Fibroblast of skin of right biceps (primary cell): Measurements from ENCODE around the gene SPART.
A peak's percentile ranks its signal among the peaks of the same experiment; 100 is the strongest.
"Not testable (repeated sequence)": the region's sequence is repeated elsewhere in the genome, so short reads cannot be mapped to it uniquely, and the experiment has no call there.

Source experiments
- DNase-seq: peaks from one replicate; pipeline ENCODE4 v3.0.0-alpha.2; 2013

The SPART gene

GRCh38 chr13:36352350-36352749 is 6.2 kb upstream of the SPART start:
- peak; percentile 63 for DNase-seq

- DNase-seq = no peak
Observed at GRCh38 chr13:36347531-36348210, 1.5 kb upstream of the SPART start.

GRCh38 chr13:36345438-36346221 is 564 bp downstream of the SPART start:
- DNase-seq = peak; percentile 88

GRCh38 chr13:36344886-36345437 is 1.2 kb downstream of the SPART start:
- no peak for DNase-seq

GRCh38 chr13:36344173-36344572 is 2.0 kb downstream of the SPART start:
- DNase-seq = peak; percentile 60

- DNase-seq = no peak
Observed at GRCh38 chr13:36343766-36344165, 2.4 kb downstream of the SPART start.

GRCh38 chr13:36342715-36343114 is 3.5 kb downstream of the SPART start:
- DNase-seq = no peak

GRCh38 chr13:36341718-36342117 is 4.5 kb downstream of the SPART start:
- DNase-seq = peak; percentile 62

- no peak for DNase-seq
Observed at GRCh38 chr13:36339600-36340155, 6.5 kb downstream of the SPART start.

GRCh38 chr13:36337938-36338641 is 8.1 kb downstream of the SPART start:
- no peak for DNase-seq

- DNase-seq = peak; percentile 45
Observed at GRCh38 chr13:36332986-36333385, 13.2 kb downstream of the SPART start.

- not testable (repeated sequence) for DNase-seq
Observed at GRCh38 chr13:36332255-36332654, 13.9 kb downstream of the SPART start.

- no peak for DNase-seq
Observed at GRCh38 chr13:36331280-36331679, 14.9 kb downstream of the SPART start.

- peak; percentile 31 for DNase-seq
Observed at GRCh38 chr13:36329361-36329760, 16.8 kb downstream of the SPART start.

GRCh38 chr13:36328821-36329220 is 17.4 kb downstream of the SPART start:
- DNase-seq = no peak

- DNase-seq = no peak
Observed at GRCh38 chr13:36325912-36326311, 20.3 kb downstream of the SPART start.

- not testable (repeated sequence) for DNase-seq
Observed at GRCh38 chr13:36324881-36325280, 21.3 kb downstream of the SPART start.

GRCh38 chr13:36323951-36324566 is 22.1 kb downstream of the SPART start:
- DNase-seq = peak; percentile 77

- DNase-seq = no peak
Observed at GRCh38 chr13:36323408-36323807, 22.8 kb downstream of the SPART start.

- not testable (repeated sequence) for DNase-seq
Observed at GRCh38 chr13:36319793-36320192, 26.4 kb downstream of the SPART start.

GRCh38 chr13:36313047-36313969 is 32.9 kb downstream of the SPART start:
- DNase-seq = no peak
